ENCODE results near the gene SCT.
A peak's percentile ranks its signal among the peaks of the same experiment; 100 is the strongest.
"Not testable (repeated sequence)": the region's sequence is repeated elsewhere in the genome, so short reads cannot be mapped to it uniquely, and the experiment has no call there.

Gene SCT

DNA sequence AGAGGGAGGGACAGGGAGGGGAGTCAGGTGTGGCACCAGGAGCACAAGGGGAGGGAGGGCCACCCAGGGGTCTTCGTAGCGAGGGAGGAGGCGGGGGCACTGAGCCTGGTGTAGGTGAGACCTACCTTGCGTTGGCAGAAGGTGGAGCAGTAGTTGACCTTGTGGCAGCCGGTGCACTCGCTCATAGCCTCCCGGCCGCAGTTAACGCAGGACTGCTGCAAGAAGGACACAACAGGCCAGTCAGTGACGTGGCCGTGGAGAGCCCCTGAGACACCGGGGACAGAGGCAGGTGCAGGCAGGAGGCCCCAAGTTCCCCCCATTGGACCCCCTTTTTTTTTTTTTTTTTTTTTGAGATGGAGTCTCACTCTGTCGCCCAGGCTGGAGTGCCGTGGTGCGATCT is 26.9 kb upstream of the SCT start:
- no peak for TF ChIP-seq PATZ1 (CRISPR knock-in tag; IDR thresholded peaks at IDR 0.05; ENCODE audit: borderline replicate concordance)
- TF ChIP-seq CREB5 (CRISPR knock-in tag; IDR thresholded peaks at IDR 0.05; ENCODE audit: low read depth): no peak
- TF ChIP-seq ISL1 (CRISPR knock-in tag; IDR thresholded peaks at IDR 0.05): no peak
- no peak for TF ChIP-seq RARB (CRISPR knock-in tag; IDR thresholded peaks at IDR 0.05)
- no peak for TF ChIP-seq TOX (CRISPR knock-in tag; IDR thresholded peaks at IDR 0.05; ENCODE audit: borderline replicate concordance)
- no peak for TF ChIP-seq ZFP3 (CRISPR knock-in tag; IDR thresholded peaks at IDR 0.05)
- no peak for ATAC-seq

DNA sequence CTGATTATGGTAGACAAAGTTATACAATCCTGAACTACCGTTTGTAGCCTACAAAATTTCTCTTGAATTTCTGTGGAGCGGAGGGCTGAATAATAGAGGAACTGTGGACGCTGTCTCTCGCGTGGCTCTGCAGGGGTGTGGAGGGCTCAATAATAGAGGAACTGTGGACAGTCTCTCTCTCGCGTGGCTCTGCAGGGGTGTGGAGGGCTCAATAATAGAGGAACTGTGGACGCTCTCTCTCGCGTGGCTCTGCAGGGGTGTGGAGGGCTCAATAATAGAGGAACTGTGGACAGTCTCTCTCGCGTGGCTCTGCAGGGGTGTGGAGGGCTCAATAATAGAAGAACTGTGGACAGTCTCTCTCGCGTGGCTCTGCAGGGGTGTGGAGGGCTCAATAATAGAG is 26.2 kb upstream of the SCT start:
- ATAC-seq: not testable (repeated sequence)

DNA sequence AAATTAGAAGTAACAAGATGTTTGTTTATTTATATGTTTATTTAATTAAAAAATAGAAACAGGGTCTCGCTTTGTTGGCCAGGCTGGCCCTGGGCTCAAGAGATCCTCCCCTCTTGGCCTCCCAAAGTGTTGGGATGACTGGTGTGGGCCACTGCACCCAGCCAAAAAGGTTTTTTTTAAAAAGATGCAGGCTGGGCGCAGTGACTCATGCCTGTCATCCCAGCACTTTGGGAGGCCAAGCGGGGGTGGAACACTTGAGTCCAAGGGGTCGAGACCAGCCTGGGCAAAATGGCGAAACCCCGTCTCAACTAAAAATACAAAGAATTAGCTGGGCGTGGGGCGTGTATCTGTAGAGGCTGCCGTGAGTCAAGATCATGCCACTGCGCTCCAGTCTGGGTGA is 23.5 kb upstream of the SCT start:
- ATAC-seq: peak; percentile 45
- TF ChIP-seq SNAI2 (CRISPR knock-in tag; IDR thresholded peaks at IDR 0.05): no peak
- TF ChIP-seq ESRRG (CRISPR knock-in tag; IDR thresholded peaks at IDR 0.05): no peak
- TF ChIP-seq ISL1 (CRISPR knock-in tag; IDR thresholded peaks at IDR 0.05): no peak

DNA sequence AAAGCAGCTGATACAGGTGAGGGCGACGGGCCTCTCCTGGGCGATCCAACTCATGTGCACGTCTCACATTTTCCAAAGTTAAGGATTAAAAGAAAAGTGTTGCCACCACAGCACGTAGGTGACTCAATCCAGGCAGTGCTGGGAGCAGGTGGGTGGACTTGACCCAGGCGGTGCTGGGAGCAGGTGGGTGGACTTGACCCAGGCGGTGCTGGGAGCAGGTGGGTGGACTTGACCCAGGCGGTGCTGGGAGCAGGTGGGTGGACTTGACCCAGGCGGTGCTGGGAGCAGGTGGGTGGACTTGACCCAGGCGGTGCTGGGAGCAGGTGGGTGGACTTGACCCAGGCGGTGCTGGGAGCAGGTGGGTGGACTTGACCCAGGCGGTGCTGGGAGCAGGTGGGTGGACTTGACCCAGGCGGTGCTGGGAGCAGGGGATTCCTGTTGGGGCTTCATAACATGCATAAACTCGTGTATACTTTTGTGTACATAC is 20.7 kb upstream of the SCT start:
- ATAC-seq: not testable (repeated sequence)

- ATAC-seq: no peak
- TF ChIP-seq ZNF565 (CRISPR knock-in tag; conservative IDR thresholded peaks at IDR 0.05; ENCODE audit: low read depth) (no peak), TSHZ2 (CRISPR knock-in tag; IDR thresholded peaks at IDR 0.05) (no peak), ZFP3 (CRISPR knock-in tag; IDR thresholded peaks at IDR 0.05) (no peak), ZFP30 (CRISPR knock-in tag; IDR thresholded peaks at IDR 0.05) (no peak), TOX (CRISPR knock-in tag; IDR thresholded peaks at IDR 0.05; ENCODE audit: borderline replicate concordance) (no peak), CSDC2 (CRISPR knock-in tag; IDR thresholded peaks at IDR 0.05) (no peak), ESRRG (CRISPR knock-in tag; IDR thresholded peaks at IDR 0.05) (no peak), BACH2 (CRISPR knock-in tag; IDR thresholded peaks at IDR 0.05; ENCODE audit: borderline replicate concordance) (no peak), ZNF70 (CRISPR knock-in tag; IDR thresholded peaks at IDR 0.05) (no peak), SNAI2 (CRISPR knock-in tag; IDR thresholded peaks at IDR 0.05) (no peak), PATZ1 (CRISPR knock-in tag; IDR thresholded peaks at IDR 0.05; ENCODE audit: borderline replicate concordance) (no peak), PPARA (CRISPR knock-in tag; IDR thresholded peaks at IDR 0.05; ENCODE audit: borderline replicate concordance) (no peak)
- TF ChIP-seq, protein P1, sequence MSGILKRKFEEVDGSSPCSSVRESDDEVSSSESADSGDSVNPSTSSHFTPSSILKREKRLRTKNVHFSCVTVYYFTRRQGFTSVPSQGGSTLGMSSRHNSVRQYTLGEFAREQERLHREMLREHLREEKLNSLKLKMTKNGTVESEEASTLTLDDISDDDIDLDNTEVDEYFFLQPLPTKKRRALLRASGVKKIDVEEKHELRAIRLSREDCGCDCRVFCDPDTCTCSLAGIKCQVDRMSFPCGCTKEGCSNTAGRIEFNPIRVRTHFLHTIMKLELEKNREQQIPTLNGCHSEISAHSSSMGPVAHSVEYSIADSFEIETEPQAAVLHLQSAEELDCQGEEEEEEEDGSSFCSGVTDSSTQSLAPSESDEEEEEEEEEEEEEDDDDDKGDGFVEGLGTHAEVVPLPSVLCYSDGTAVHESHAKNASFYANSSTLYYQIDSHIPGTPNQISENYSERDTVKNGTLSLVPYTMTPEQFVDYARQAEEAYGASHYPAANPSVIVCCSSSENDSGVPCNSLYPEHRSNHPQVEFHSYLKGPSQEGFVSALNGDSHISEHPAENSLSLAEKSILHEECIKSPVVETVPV (CRISPR knock-in tag; IDR thresholded peaks at IDR 0.05): no peak
These were observed 19.2 kb upstream of the SCT start for GRCh38 chr11:646214-646613.

Measured in SK-N-SH treated with all-trans-retinoic acid at 6 μM for 48 hours (cell line).